HepG2 (cell line): ENCODE measurements around the gene KRTAP5-10. TPM values are rescaled to one million over a fixed set of nuclear protein-coding genes. Genes with fewer than 3 reads are reported as not detected.

Experiments
- ATAC-seq: fragments of 200-7000 bp; cut with Tn5 transposase; 3 replicates; pipeline ENCODE4 v1.9.1; 2020; ENCODE audit warnings: mild to moderate bottlenecking, moderate library complexity
- BruUV-seq: library from RNA; stranded (reverse); fragments of 400-500 nt; replicated peaks from 2 replicates; lab custom pipeline; 2021; lab: Mats Ljungman, UMichigan
- CTCF ChIA-PET: fragments of 300-600 bp; formaldehyde crosslinking; extraction: SDS; loops from one replicate; lab custom pipeline; 2021; ENCODE audit warnings: low total read pairs, inconsistent platforms, low intra/inter-chr PET ratio; lab: Yijun Ruan, JAX
- POLR2A ChIA-PET: fragments of 350-600 bp; sonication (Branson Sonifier 250); formaldehyde crosslinking; loops from one replicate; lab custom pipeline; 2020; ENCODE audit warnings: antibody characterized with exemption, inconsistent platforms; lab: Yijun Ruan, JAX
- DNase-seq: peaks from one replicate; pipeline ENCODE4 v3.0.0-alpha.2; 2015; ENCODE audit warnings: low spot score
- FAIRE-seq: peaks from 3 replicates; lab custom pipeline; 2011; peaks lifted over from hg19 to GRCh38; lab: Jason Lieb, UNC
- H2AFZ ChIP-seq: one replicate; pipeline ENCODE4 v1.6.1; 2011; ENCODE audit warnings: low read length, inconsistent platforms
- H3K27ac ChIP-seq: fragments of 300-600 bp; 3 replicates; pipeline ENCODE4 v1.8.0; 2011; ENCODE audit warnings: mixed run types, mild to moderate bottlenecking, mixed read lengths, low read length, inconsistent platforms; ENCODE audit not compliant: insufficient read depth; ENCODE audit errors: extremely low read length
- H3K27me3 ChIP-seq, 2 experiments: fragments of 200-600 bp in 1 of 2; 2 replicates in 1 of 2; 3 replicates in 1 of 2; pipeline versions ENCODE4 v1.6.0 to v1.8.0; 2011; ENCODE audit warnings: low read length in 2 of 2, mild to moderate bottlenecking in 2 of 2, moderate library complexity in 2 of 2, inconsistent platforms in 1 of 2; ENCODE audit not compliant: insufficient read depth in 2 of 2, control insufficient read depth in 1 of 2
- H3K36me3 ChIP-seq, 2 experiments: fragments of 200-600 bp in 1 of 2; replicated peaks in 1 of 2; 2 replicates in 1 of 2; 3 replicates in 1 of 2; pipeline versions ENCODE4 v1.5.1 to v1.8.0; 2011; ENCODE audit warnings: low read length in 2 of 2, inconsistent platforms in 1 of 2; ENCODE audit not compliant: insufficient read depth in 2 of 2, control insufficient read depth in 1 of 2
- H3K4me1 ChIP-seq: 2 replicates; pipeline ENCODE4 v1.5.1; 2012; ENCODE audit warnings: low read length, inconsistent platforms; ENCODE audit not compliant: insufficient read depth
- H3K4me2 ChIP-seq: 2 replicates; pipeline ENCODE4 v1.6.0; 2011; ENCODE audit warnings: low read depth, low read length, inconsistent platforms
- H3K4me3 ChIP-seq, 3 experiments: fragments of 200-600 bp in 1 of 3; sonication (generic), shearing (Covaris generic) in 1 of 3; replicated peaks in 1 of 3; 2 replicates each; pipeline ENCODE4 v1.5.1; 2011 to 2016; ENCODE audit warnings: low read length in 3 of 3, inconsistent platforms in 2 of 3, low read depth in 2 of 3, mild to moderate bottlenecking in 2 of 3, control low read depth in 1 of 3, mixed read lengths in 1 of 3; ENCODE audit not compliant: insufficient read depth in 1 of 3
- H3K79me2 ChIP-seq: one replicate; pipeline ENCODE4 v1.6.1; 2011; ENCODE audit warnings: low read length, inconsistent platforms; ENCODE audit not compliant: insufficient read depth
- H3K9ac ChIP-seq: 2 replicates; pipeline ENCODE4 v1.6.0; 2011; ENCODE audit warnings: mild to moderate bottlenecking, low read depth, low read length, inconsistent platforms; ENCODE audit not compliant: insufficient read depth
- H3K9me3 ChIP-seq: 2 replicates; pipeline ENCODE4 v1.5.1; 2012; ENCODE audit warnings: mild to moderate bottlenecking, low read length
- H4K20me1 ChIP-seq: 2 replicates; pipeline ENCODE4 v1.6.0; 2011; ENCODE audit warnings: inconsistent platforms, mild to moderate bottlenecking, low read length, moderate library complexity; ENCODE audit not compliant: insufficient read depth
- E2F2 ChIP-seq: sonication (generic); formaldehyde crosslinking; IDR thresholded peaks from 2 replicates; pipeline ENCODE4 v1.4.0; 2020; ENCODE audit warnings: missing genetic modification reagents, borderline replicate concordance
- ERF ChIP-seq: IDR thresholded peaks from 2 replicates; pipeline ENCODE4 v1.6.1; 2018; ENCODE audit warnings: missing biosample characterization, missing genetic modification reagents
- GTF2F1 ChIP-seq: fragments of 150-350 bp; IDR thresholded peaks from 2 replicates; pipeline ENCODE4 v1.6.1; 2014; ENCODE audit warnings: low read length
- NBN ChIP-seq: fragments of 450-650 bp; conservative IDR thresholded peaks from 2 replicates; pipeline ENCODE4 v1.6.1; 2017
- PAF1 ChIP-seq: IDR thresholded peaks from 2 replicates; pipeline ENCODE4 v1.6.1; 2016; ENCODE audit warnings: missing genetic modification reagents, missing compliant biosample characterization
- TFDP1 ChIP-seq: IDR thresholded peaks from 2 replicates; pipeline ENCODE4 v1.6.1; 2016; ENCODE audit warnings: missing compliant biosample characterization, missing genetic modification reagents, borderline replicate concordance
- XBP1 ChIP-seq: sonication (generic); formaldehyde crosslinking; IDR thresholded peaks from 2 replicates; pipeline ENCODE4 v1.5.0; 2020; ENCODE audit warnings: missing genetic modification reagents
- ZNF138 ChIP-seq: sonication (generic); formaldehyde crosslinking; IDR thresholded peaks from 2 replicates; pipeline ENCODE4 v1.5.0; 2020; ENCODE audit warnings: mild to moderate bottlenecking, low read depth, missing genetic modification reagents
- ZNF496 ChIP-seq: sonication (generic); formaldehyde crosslinking; IDR thresholded peaks from 2 replicates; pipeline ENCODE4 v1.8.1; 2023; ENCODE audit warnings: mild to moderate bottlenecking, moderate library complexity, missing genetic modification reagents; ENCODE audit not compliant: insufficient replicate concordance
- ZNF878 ChIP-seq: sonication (generic); formaldehyde crosslinking; IDR thresholded peaks from 2 replicates; pipeline ENCODE4 v1.8.1; 2023; ENCODE audit warnings: mild to moderate bottlenecking, missing genetic modification reagents, moderate library complexity
- WGBS: methylation state at CpG from one replicate; pipeline ENCODE4 v1.1.6; 2017; ENCODE audit warnings: low lambda C conversion rate; 5-methylcytosine and 5-hydroxymethylcytosine counted together
- in situ Hi-C: cut with HindIII; loops from 2 replicates; pipeline ENCODE4 v1.10.0; 2017; ENCODE audit warnings: low pct_unique_long_range_greater_than_20kb; ENCODE audit not compliant: extremely low pct_ligation_motif_present
- intact Hi-C: fragments of 100-400 bp; cut with micrococcal nuclease; formaldehyde crosslinking; loops from one replicate; pipeline ENCODE4 v1.10.0; 2022; ENCODE audit not compliant: unreplicated experiment
- polyA plus RNA-seq, 8 experiments: library from polyadenylated mRNA; depleted of rRNA in 3 of 8; stranded (reverse) in 7 of 8; unstranded in 1 of 8; fragments of >200 nt; fragmentation: Illumina TruSeq in 4 of 8; extraction: Trizol in 4 of 8; gene quantifications; 2 replicates each; pipeline versions ENCODE4 v1.2.1 to v1.2.3, GENCODE V29; 2011 to 2016; ENCODE audit warnings: low read depth in 4 of 8, missing spikeins in 1 of 8, mixed read lengths in 1 of 8; ENCODE audit not compliant: insufficient read depth in 1 of 8
- total RNA-seq, 5 experiments: library from RNA; depleted of rRNA; stranded (reverse); fragments of >200 nt; fragmentation: Illumina TruSeq; extraction: Trizol; gene quantifications; 2 replicates each; pipeline ENCODE4 v1.2.3, GENCODE V29; 2016; ENCODE audit warnings: low read depth in 1 of 5
- TF ChIP-seq, protein P1 (sequence below): sonication (generic); formaldehyde crosslinking; IDR thresholded peaks from 2 replicates; pipeline ENCODE4 v1.4.0; 2020; ENCODE audit warnings: missing genetic modification reagents, borderline replicate concordance
- TF ChIP-seq, protein P2 (sequence below): sonication (generic); formaldehyde crosslinking; IDR thresholded peaks from 2 replicates; pipeline ENCODE4 v1.4.0; 2020; ENCODE audit warnings: mild to moderate bottlenecking, missing genetic modification reagents

The KRTAP5-10 gene
- total and polyA plus RNA-seq, 2 of the 13 experiments (the other 11 are each of a cell fraction or from before 2014, with no cell fraction given), result not detected

- ChIA-PET CTCF (no interaction called here), POLR2A (interaction anchor here (1.0 kb wide), 1 partner anchor 9 kb away, joined by 5 read pairs; no protein-coding TSS in a partner anchor)
- H3K27me3 ChIP-seq, result peaks cover 6 to 15% of the 10 kb centered on the region in 2 experiments; a peak in 3 of 5 replicates
- DNase-seq (peak; percentile 58), ATAC-seq (peak; percentile 84), FAIRE-seq (peak; percentile 94)
- no peak overlapping the region for H3K27ac ChIP-seq
- BruUV-seq, result no TSS peak
- H2AFZ ChIP-seq, result no peak overlapping the region
- in situ Hi-C loops, result no loop called here
- H3K4me3 ChIP-seq, result no peak overlapping the region
- peaks cover 19% of the 10 kb centered on the region for H3K4me1 ChIP-seq
- H3K4me2 ChIP-seq, result peak overlapping the region; percentile 54
- no peaks in the 10 kb centered on the region for H3K9me3 ChIP-seq
- H3K9ac ChIP-seq, result no peak overlapping the region
- WGBS, result 2% methylated on average over 8 of the region's 8 CpGs
- H3K79me2 ChIP-seq, result no peaks in the 10 kb centered on the region
- H3K36me3 ChIP-seq, result no peaks in the 10 kb centered on the region
- no peaks in the 10 kb centered on the region for H4K20me1 ChIP-seq
- intact Hi-C loops, result no loop called here
- no peak for TF ChIP-seq NBN
- no peak for TF ChIP-seq ZNF878 (CRISPR knock-in tag)
- no peak for TF ChIP-seq ZNF138
- TF ChIP-seq XBP1, result no peak
- TF ChIP-seq, protein P1, sequence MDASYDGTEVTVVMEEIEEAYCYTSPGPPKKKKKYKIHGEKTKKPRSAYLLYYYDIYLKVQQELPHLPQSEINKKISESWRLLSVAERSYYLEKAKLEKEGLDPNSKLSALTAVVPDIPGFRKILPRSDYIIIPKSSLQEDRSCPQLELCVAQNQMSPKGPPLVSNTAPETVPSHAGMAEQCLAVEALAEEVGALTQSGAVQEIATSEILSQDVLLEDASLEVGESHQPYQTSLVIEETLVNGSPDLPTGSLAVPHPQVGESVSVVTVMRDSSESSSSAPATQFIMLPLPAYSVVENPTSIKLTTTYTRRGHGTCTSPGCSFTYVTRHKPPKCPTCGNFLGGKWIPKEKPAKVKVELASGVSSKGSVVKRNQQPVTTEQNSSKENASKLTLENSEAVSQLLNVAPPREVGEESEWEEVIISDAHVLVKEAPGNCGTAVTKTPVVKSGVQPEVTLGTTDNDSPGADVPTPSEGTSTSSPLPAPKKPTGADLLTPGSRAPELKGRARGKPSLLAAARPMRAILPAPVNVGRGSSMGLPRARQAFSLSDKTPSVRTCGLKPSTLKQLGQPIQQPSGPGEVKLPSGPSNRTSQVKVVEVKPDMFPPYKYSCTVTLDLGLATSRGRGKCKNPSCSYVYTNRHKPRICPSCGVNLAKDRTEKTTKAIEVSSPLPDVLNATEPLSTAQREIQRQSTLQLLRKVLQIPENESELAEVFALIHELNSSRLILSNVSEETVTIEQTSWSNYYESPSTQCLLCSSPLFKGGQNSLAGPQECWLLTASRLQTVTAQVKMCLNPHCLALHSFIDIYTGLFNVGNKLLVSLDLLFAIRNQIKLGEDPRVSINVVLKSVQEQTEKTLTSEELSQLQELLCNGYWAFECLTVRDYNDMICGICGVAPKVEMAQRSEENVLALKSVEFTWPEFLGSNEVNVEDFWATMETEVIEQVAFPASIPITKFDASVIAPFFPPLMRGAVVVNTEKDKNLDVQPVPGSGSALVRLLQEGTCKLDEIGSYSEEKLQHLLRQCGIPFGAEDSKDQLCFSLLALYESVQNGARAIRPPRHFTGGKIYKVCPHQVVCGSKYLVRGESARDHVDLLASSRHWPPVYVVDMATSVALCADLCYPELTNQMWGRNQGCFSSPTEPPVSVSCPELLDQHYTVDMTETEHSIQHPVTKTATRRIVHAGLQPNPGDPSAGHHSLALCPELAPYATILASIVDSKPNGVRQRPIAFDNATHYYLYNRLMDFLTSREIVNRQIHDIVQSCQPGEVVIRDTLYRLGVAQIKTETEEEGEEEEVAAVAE (CRISPR knock-in tag), result no peak
- no peak for TF ChIP-seq E2F2
- no peak for TF ChIP-seq ZNF496 (CRISPR knock-in tag)
- TF ChIP-seq TFDP1 (CRISPR knock-in tag), result peak; percentile 72; the same call in 1 of the 2 replicates
- 0 out of 2 replicates have a peak, but pooled peaks have one; percentile 38 for TF ChIP-seq ERF (CRISPR knock-in tag)
- no peak for TF ChIP-seq GTF2F1
- TF ChIP-seq PAF1 (CRISPR knock-in tag), result no peak
- TF ChIP-seq, protein P2, sequence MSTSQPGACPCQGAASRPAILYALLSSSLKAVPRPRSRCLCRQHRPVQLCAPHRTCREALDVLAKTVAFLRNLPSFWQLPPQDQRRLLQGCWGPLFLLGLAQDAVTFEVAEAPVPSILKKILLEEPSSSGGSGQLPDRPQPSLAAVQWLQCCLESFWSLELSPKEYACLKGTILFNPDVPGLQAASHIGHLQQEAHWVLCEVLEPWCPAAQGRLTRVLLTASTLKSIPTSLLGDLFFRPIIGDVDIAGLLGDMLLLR (CRISPR knock-in tag), result no peak
Observed at GRCh38 chr11:71580057-71581003, 15.0 kb downstream of the KRTAP5-10 start.
